AG04450 (cell line): Measurements from ENCODE around the gene RB1. TPM values are rescaled to one million over a fixed set of nuclear protein-coding genes. Genes with fewer than 3 reads are reported as not detected.
"Not testable (repeated sequence)": the region's sequence is repeated elsewhere in the genome, so short reads cannot be mapped to it uniquely, and the experiment has no call there.

Source experiments
- CTCF ChIA-PET: fragments of 300-600, 350-600 bp; formaldehyde crosslinking; extraction: SDS; loops from one replicate; lab custom pipeline; 2022; ENCODE audit warnings: antibody characterized with exemption, inconsistent platforms; lab: Charles Lee
- POLR2A ChIA-PET: fragments of 350-600 bp; formaldehyde crosslinking; extraction: SDS; loops from one replicate; lab custom pipeline; 2021; ENCODE audit warnings: antibody characterized with exemption, inconsistent platforms; lab: Yijun Ruan, JAX
- DNase-seq: peaks from one replicate; pipeline ENCODE4 v3.0.0-alpha.2; 2011; ENCODE audit warnings: low read depth, low spot score
- H3K27ac ChIP-seq: one replicate; pipeline ENCODE4 v1.5.1; 2012; ENCODE audit warnings: low read depth, low read length, control low read depth
- H3K27me3 ChIP-seq: one replicate; pipeline ENCODE4 v1.6.0; 2012; ENCODE audit warnings: low read length; ENCODE audit not compliant: control insufficient read depth, insufficient read depth
- H3K4me3 ChIP-seq: 2 replicates; pipeline ENCODE4 v1.5.1; 2011; ENCODE audit warnings: mild to moderate bottlenecking, low read depth, low read length, control low read depth
- H3K9me3 ChIP-seq: 2 replicates; pipeline ENCODE4 v1.5.1; 2012; ENCODE audit warnings: low read length; ENCODE audit not compliant: control insufficient read depth, insufficient read depth
- CTCF ChIP-seq: IDR thresholded peaks from 2 replicates; pipeline ENCODE4 v1.5.1; 2011; ENCODE audit warnings: low read depth, low read length, control low read depth, inconsistent platforms
- polyA plus RNA-seq: library from polyadenylated mRNA; depleted of rRNA; stranded (reverse); fragments of >200 nt; gene quantifications from 2 replicates; pipeline ENCODE4 v1.2.3, GENCODE V29; 2011

Gene RB1
- polyA plus RNA-seq, 1 experiment = 27.3 TPM

GRCh38 chr13:48415516-48415915, 112.0 kb downstream of the RB1 start:
- Histone ChIP-seq H3K9me3 (peaks cover 3% of the 10 kb centered on the region; the same call in 1 of the 2 replicates), H3K27ac (no peak overlapping the region), H3K27me3 (no peaks in the 10 kb centered on the region), H3K4me3 (no peak overlapping the region)
- DNase-seq = no peak
- ChIA-PET CTCF (no interaction called here), POLR2A (interaction anchor here (0.6 kb wide), 1 partner anchor 39 kb away, joined by 3 read pairs; no protein-coding TSS in a partner anchor)
- TF ChIP-seq CTCF = no peak

- H3K4me3 ChIP-seq, CTCF ChIA-PET, H3K27ac ChIP-seq, H3K27me3 ChIP-seq, H3K9me3 ChIP-seq, DNase-seq: not testable (repeated sequence)
- POLR2A ChIA-PET = interaction anchor here (0.6 kb wide), 1 partner anchor 29 kb away, joined by 4 read pairs; no protein-coding TSS in a partner anchor
Observed at GRCh38 chr13:48422003-48422402, 118.5 kb downstream of the RB1 start.

DNA sequence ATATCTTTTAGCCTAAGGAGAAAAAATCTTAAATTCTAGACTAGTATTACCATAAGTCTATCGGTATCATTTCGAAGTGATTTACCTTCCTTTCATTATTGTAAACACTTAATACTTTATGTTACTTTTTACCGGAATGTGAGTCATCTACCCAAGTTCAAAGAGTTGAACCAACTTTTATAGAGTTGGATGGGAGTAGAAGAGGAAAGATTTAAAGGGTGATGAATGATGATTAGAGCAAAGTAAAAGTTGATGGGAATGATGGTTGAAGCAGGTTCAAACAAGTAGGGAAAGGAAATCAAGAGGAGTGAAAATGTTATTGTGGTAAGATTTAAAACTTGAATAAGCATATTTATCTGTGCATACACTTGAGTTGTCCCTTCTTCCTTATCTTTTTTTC, 120.7 kb downstream of the RB1 start:
- no peak overlapping the region for H3K27ac ChIP-seq
- POLR2A ChIA-PET = no interaction called here
- no peak overlapping the region for H3K4me3 ChIP-seq
- no peaks in the 10 kb centered on the region for H3K27me3 ChIP-seq
- CTCF ChIA-PET = no interaction called here
- no peak for TF ChIP-seq CTCF
- no peaks in the 10 kb centered on the region; the same call in 1 of the 2 replicates for H3K9me3 ChIP-seq
- no peak for DNase-seq

DNA sequence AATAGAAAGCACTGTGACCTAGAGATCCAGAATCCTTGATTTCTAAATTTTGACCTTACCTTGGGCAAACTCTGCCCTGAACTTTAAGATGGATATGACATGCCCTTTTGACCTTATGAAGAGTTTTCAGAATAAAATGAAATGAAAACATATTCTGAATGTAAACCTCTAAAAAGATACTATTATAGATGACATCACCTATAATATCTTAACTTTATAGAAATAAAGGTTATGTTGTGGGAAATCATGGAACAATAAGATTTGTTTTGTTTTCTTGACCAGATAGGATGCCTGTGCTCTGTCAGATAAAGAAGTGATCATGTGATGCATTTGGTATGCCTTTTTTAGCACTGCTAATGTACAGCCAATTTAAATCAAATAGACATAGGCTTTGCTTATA, 122.5 kb downstream of the RB1 start:
- Histone ChIP-seq H3K4me3 (no peak overlapping the region), H3K27ac (no peak overlapping the region), H3K27me3 (no peaks in the 10 kb centered on the region), H3K9me3 (no peaks in the 10 kb centered on the region; the same call in 1 of the 2 replicates)
- TF ChIP-seq CTCF = no peak
- CTCF ChIA-PET = interaction anchor here (0.9 kb wide), 1 partner anchor 13 kb away, joined by 3 read pairs; no protein-coding TSS in a partner anchor
- POLR2A ChIA-PET = no interaction called here
- DNase-seq = no peak

GRCh38 chr13:48426755-48427298, 123.3 kb downstream of the RB1 start:
- POLR2A ChIA-PET, H3K9me3 ChIP-seq, H3K27me3 ChIP-seq, H3K27ac ChIP-seq, H3K4me3 ChIP-seq, CTCF ChIA-PET, DNase-seq: not testable (repeated sequence)

DNA sequence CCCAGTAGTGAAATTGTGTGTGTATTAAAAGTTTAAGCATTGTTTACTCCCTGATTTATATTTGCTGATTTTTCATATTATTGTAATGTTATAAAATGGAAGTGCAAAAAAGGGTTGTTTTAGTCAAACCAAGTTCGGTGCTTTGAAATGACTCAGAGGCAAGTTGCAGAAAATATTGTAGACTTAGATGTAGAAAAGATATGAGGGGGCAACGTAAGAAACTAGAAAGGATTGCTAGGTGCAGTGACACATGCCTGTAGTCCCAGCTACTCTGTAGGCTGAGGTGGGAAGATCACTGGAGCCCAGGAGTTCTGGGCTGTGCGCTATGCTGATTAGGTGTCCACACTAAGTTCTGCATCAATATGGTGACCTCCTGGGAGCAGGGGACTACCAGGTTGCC, 125.5 kb downstream of the RB1 start:
- DNase-seq = no peak
- no peak for TF ChIP-seq CTCF
- H3K27ac ChIP-seq = no peak overlapping the region
- H3K4me3 ChIP-seq = no peak overlapping the region
- H3K27me3 ChIP-seq = no peaks in the 10 kb centered on the region
- H3K9me3 ChIP-seq = no peaks in the 10 kb centered on the region; the same call in 1 of the 2 replicates
- POLR2A ChIA-PET = no interaction called here
- CTCF ChIA-PET = interaction anchor here (0.7 kb wide), 1 partner anchor 16 kb away, joined by 3 read pairs; the partner anchor contains the start of gene LPAR6
